Measurements from ENCODE around the gene MYL4. TPM values are rescaled to one million over a fixed set of nuclear protein-coding genes. Genes with fewer than 3 reads are reported as not detected.

The MYL4 gene
- total RNA-seq, 1 experiment from 2014 or later: 0.49 TPM

- H3K27me3 ChIP-seq (ENCODE audit: control insufficient read depth, insufficient read depth, low read length): no peaks in the 10 kb centered on the region
- TF ChIP-seq SIN3A (IDR thresholded peaks at IDR 0.05; ENCODE audit: borderline replicate concordance, insufficient read depth, low read depth, low read length): no peak
- peak; percentile 53; the same call in 1 of the 2 replicates for TF ChIP-seq POLR2AphosphoS5 (IDR thresholded peaks at IDR 0.05; ENCODE audit: low read depth, low read length)
- no TSS peak for BruUV-seq (replicated peaks)
- peak within 1 kb of the TSS; percentile 99 for H3K27ac ChIP-seq (ENCODE audit: low read length)
- intact Hi-C loops (cut with micrococcal nuclease; ENCODE audit: unreplicated experiment) (no loop called here), in situ Hi-C loops (cut with HindIII; ENCODE audit: low pct_unique_long_range_greater_than_20kb, low sequenced_read_pairs) (no loop called here)
- ATAC-seq (peak; percentile 98), DNase-seq (ENCODE audit: low read depth, low spot score) (peak; percentile 93)
- peak within 1 kb of the TSS; percentile 95 for H3K4me3 ChIP-seq (ENCODE audit: low read depth in 2 of 2, low read length in 2 of 2)
- CTCF ChIA-PET: no interaction called here
- POLR2A ChIA-PET: interaction anchor here (0.6 kb wide), 1 partner anchor 136 kb away, joined by 10 read pairs; no protein-coding TSS in a partner anchor
- no peaks in the 10 kb centered on the region for H3K9me3 ChIP-seq (ENCODE audit: control insufficient read depth, insufficient read depth, low read depth, low read length)
- H3K4me1 ChIP-seq (ENCODE audit: control insufficient read depth, insufficient read depth, low read length): peaks cover 13% of the 10 kb centered on the region
- peaks cover 9% of the 10 kb centered on the region; the same call in 1 of the 2 replicates for H3K36me3 ChIP-seq (ENCODE audit: control insufficient read depth, insufficient read depth, low read length)
Observed at GRCh38 chr17:47188876-47189731, 20.0 kb upstream of the MYL4 start, which contains the start of gene CDC27. TSS of gene CDC27 (minus strand) at chr17:47189295. CDS start at chr17:47189172, 123 bp downstream.

GRCh38 chr17:47189732-47190237 is 19.4 kb upstream of the MYL4 start:
- Histone ChIP-seq H3K27me3 (ENCODE audit: control insufficient read depth, insufficient read depth, low read length) (no peaks in the 10 kb centered on the region), H3K4me1 (ENCODE audit: control insufficient read depth, insufficient read depth, low read length) (peaks cover 8% of the 10 kb centered on the region), H3K4me3 (ENCODE audit: low read depth in 2 of 2, low read length in 2 of 2) (peak overlapping the region; percentile 95), H3K27ac (ENCODE audit: low read length) (peak overlapping the region; percentile 91), H3K9me3 (ENCODE audit: control insufficient read depth, insufficient read depth, low read depth, low read length) (no peaks in the 10 kb centered on the region), H3K36me3 (ENCODE audit: control insufficient read depth, insufficient read depth, low read length) (peaks cover 9% of the 10 kb centered on the region; the same call in 1 of the 2 replicates)
- intact Hi-C loops (cut with micrococcal nuclease; ENCODE audit: unreplicated experiment): no loop called here
- no peak for DNase-seq (ENCODE audit: low read depth, low spot score)
- CTCF ChIA-PET: no interaction called here
- TF ChIP-seq POLR2AphosphoS5 (IDR thresholded peaks at IDR 0.05; ENCODE audit: low read depth, low read length) (no peak), REST (IDR thresholded peaks at IDR 0.05; ENCODE audit: insufficient read depth in 1 of 2, low read depth in 2 of 2, low read length in 1 of 2) (no peak), SIN3A (IDR thresholded peaks at IDR 0.05; ENCODE audit: borderline replicate concordance, insufficient read depth, low read depth, low read length) (no peak), TCF7L2 (IDR thresholded peaks at IDR 0.05; ENCODE audit: low read depth, low read length) (no peak), CTCF (IDR thresholded peaks at IDR 0.05) (no peak)
- BruUV-seq (replicated peaks): TSS peak; percentile 72
- in situ Hi-C loops (cut with HindIII; ENCODE audit: low pct_unique_long_range_greater_than_20kb, low sequenced_read_pairs): no loop called here
- POLR2A ChIA-PET: interaction anchor here (0.6 kb wide), 1 partner anchor 135 kb away, joined by 10 read pairs; no protein-coding TSS in a partner anchor
- ATAC-seq: peak; percentile 5; the same call in 1 of the 2 replicates
